Transverse colon (tissue), 4 donors: ENCODE measurements around the gene CDC45.

Experiments used
- CTCF ChIP-seq, 5 experiments: fragments of 200-600 bp in 3 of 5; fragments of 450-650 bp in 2 of 5; sonication (generic) in 3 of 5; IDR thresholded peaks; 1 replicate in 2 of 5; 2 replicates in 3 of 5; pipeline ENCODE4 v1.5.1; 2016 to 2017; ENCODE audit warnings: antibody characterized with exemption in 5 of 5, inconsistent platforms in 3 of 5, mild to moderate bottlenecking in 2 of 5, moderate library complexity in 1 of 5
- EP300 ChIP-seq: sonication (generic); formaldehyde crosslinking; IDR thresholded peaks from one replicate; pipeline ENCODE4 v1.6.1; 2017; ENCODE audit warnings: antibody characterized with exemption, low read depth
- POLR2A ChIP-seq: fragments of 450-650 bp; IDR thresholded peaks from one replicate; pipeline ENCODE4 v1.6.1; 2016; ENCODE audit warnings: antibody characterized with exemption, mild to moderate bottlenecking, moderate library complexity
- POLR2AphosphoS5 ChIP-seq, 3 donors: sonication (generic); formaldehyde crosslinking; IDR thresholded peaks; one replicate each; pipeline ENCODE4 v1.6.1; 2016; ENCODE audit warnings: antibody characterized with exemption in 3 of 3

DNA sequence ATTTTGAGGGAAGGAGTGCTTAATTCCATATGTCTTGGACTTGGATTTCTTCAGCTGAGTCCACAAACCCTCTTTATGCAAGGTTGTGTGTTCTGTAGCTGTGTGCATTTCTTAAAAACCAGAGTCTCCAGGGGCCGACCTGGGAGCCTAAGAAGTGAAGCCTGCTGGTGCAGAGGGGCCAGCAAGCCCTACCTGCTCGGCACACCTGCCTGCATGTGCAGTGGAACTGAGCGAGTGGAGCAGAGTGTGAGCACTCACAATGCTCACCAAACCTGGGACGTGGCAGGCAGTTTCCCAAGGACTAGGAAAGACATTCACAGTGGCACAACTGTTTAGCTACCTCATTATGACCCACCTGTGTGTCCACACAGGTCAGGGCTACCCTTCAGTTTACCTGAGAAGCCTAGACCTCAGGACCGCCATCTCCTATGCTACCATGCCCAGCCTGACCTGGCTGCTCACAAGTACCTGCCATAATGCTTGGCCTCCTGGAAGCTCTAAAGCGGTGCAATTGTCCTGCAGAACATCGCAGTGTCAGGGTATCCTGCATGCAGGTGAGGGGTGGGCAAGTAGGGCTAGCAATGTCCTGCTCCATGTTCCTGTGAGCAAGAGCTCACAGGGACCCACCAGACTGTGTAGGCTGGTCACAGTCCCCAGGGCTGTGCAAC lies 36.0 kb upstream of the CDC45 start:
- no peak for TF ChIP-seq POLR2AphosphoS5 (IDR thresholded peaks at IDR 0.05)
- TF ChIP-seq CTCF (IDR thresholded peaks at IDR 0.05), result no peak
- TF ChIP-seq POLR2A, result no peak
- TF ChIP-seq EP300, result no peak
